ENCODE measurements around the gene ABCA1.

The ABCA1 gene

GRCh38 chr9:104906441-104907277 is 21.3 kb downstream of the ABCA1 start:
- no peaks in the 10 kb centered on the region for H3K36me3 ChIP-seq (ENCODE audit: control insufficient read depth, insufficient read depth, low read length)
- H3K4me3 ChIP-seq (ENCODE audit: low read depth, low read length): no peak overlapping the region
- no peaks in the 10 kb centered on the region for H3K79me2 ChIP-seq
- H3K27ac ChIP-seq: no peak overlapping the region
- peaks cover 4% of the 10 kb centered on the region for H3K4me1 ChIP-seq
- H3K4me2 ChIP-seq (ENCODE audit: low read length): no peak overlapping the region
- no peak for TF ChIP-seq CTCF (IDR thresholded peaks at IDR 0.05)
- H3K9me3 ChIP-seq (ENCODE audit: control insufficient read depth, low read length): no peaks in the 10 kb centered on the region
- no peaks in the 10 kb centered on the region for H3K27me3 ChIP-seq (ENCODE audit: control insufficient read depth, insufficient read depth, low read length)
- H2AFZ ChIP-seq: no peak overlapping the region
- H3K9ac ChIP-seq: no peak overlapping the region

- Histone ChIP-seq H3K4me2 (ENCODE audit: low read length) (no peak overlapping the region), H3K79me2 (no peaks in the 10 kb centered on the region), H3K9ac (no peak overlapping the region), H3K4me3 (ENCODE audit: low read depth, low read length) (no peak overlapping the region), H3K4me1 (peaks cover 4% of the 10 kb centered on the region), H3K27me3 (ENCODE audit: control insufficient read depth, insufficient read depth, low read length) (no peaks in the 10 kb centered on the region), H3K27ac (no peak overlapping the region), H2AFZ (no peak overlapping the region), H3K36me3 (ENCODE audit: control insufficient read depth, insufficient read depth, low read length) (no peaks in the 10 kb centered on the region), H3K9me3 (ENCODE audit: control insufficient read depth, low read length) (no peaks in the 10 kb centered on the region)
- TF ChIP-seq CTCF (IDR thresholded peaks at IDR 0.05): no peak
Measured at GRCh38 chr9:104905931-104906330, 22.0 kb downstream of the ABCA1 start.

GRCh38 chr9:104905153-104905901 is 22.6 kb downstream of the ABCA1 start:
- no peak for TF ChIP-seq CTCF (IDR thresholded peaks at IDR 0.05)
- Histone ChIP-seq H3K4me2 (ENCODE audit: low read length) (no peak overlapping the region), H3K9me3 (ENCODE audit: control insufficient read depth, low read length) (no peaks in the 10 kb centered on the region), H3K4me1 (peaks cover 3% of the 10 kb centered on the region), H3K36me3 (ENCODE audit: control insufficient read depth, insufficient read depth, low read length) (no peaks in the 10 kb centered on the region), H2AFZ (no peak overlapping the region), H3K27me3 (ENCODE audit: control insufficient read depth, insufficient read depth, low read length) (no peaks in the 10 kb centered on the region), H3K9ac (no peak overlapping the region), H3K4me3 (ENCODE audit: low read depth, low read length) (no peak overlapping the region), H3K27ac (no peak overlapping the region), H3K79me2 (no peaks in the 10 kb centered on the region)

GRCh38 chr9:104903609-104904008 is 24.3 kb downstream of the ABCA1 start:
- no peak for TF ChIP-seq CTCF (IDR thresholded peaks at IDR 0.05)
- no peak overlapping the region for H3K4me2 ChIP-seq (ENCODE audit: low read length)
- no peak overlapping the region for H3K9ac ChIP-seq
- H3K9me3 ChIP-seq (ENCODE audit: control insufficient read depth, low read length): no peaks in the 10 kb centered on the region
- H3K36me3 ChIP-seq (ENCODE audit: control insufficient read depth, insufficient read depth, low read length): no peaks in the 10 kb centered on the region
- H3K4me1 ChIP-seq: no peaks in the 10 kb centered on the region
- no peak overlapping the region for H3K4me3 ChIP-seq (ENCODE audit: low read depth, low read length)
- H3K79me2 ChIP-seq: no peaks in the 10 kb centered on the region
- no peak overlapping the region for H2AFZ ChIP-seq
- no peak overlapping the region for H3K27ac ChIP-seq
- H3K27me3 ChIP-seq (ENCODE audit: control insufficient read depth, insufficient read depth, low read length): no peaks in the 10 kb centered on the region
